SK-N-SH (cell line): ENCODE measurements around the gene GLIS1. TPM values are rescaled to one million over a fixed set of nuclear protein-coding genes. Genes with fewer than 3 reads are reported as not detected.

ENCODE experiments used
- CTCF ChIA-PET: fragments of 300-600, 350-600 bp; formaldehyde crosslinking; extraction: SDS; loops from one replicate; lab custom pipeline; 2021; lab: Yijun Ruan, JAX
- POLR2A ChIA-PET: fragments of 350-600 bp; sonication (Branson Sonifier 250); formaldehyde crosslinking; extraction: SDS; loops from one replicate; lab custom pipeline; 2020; ENCODE audit warnings: antibody characterized with exemption, inconsistent platforms; lab: Yijun Ruan, JAX
- DNase-seq: peaks from one replicate; pipeline ENCODE4 v3.0.0; 2012
- H2AFZ ChIP-seq: fragments of 200-600 bp; sonication (generic); 2 replicates; pipeline ENCODE4 v1.8.1; 2016; ENCODE audit warnings: antibody characterized with exemption, mild to moderate bottlenecking, low read depth
- H3F3A ChIP-seq: fragments of 200-600 bp; sonication (generic); replicated peaks from 2 replicates; pipeline ENCODE3; 2016; ENCODE audit warnings: antibody characterized with exemption, mild to moderate bottlenecking; ENCODE audit not compliant: insufficient read depth
- H3K27ac ChIP-seq, 2 experiments: fragments of 200-500 bp in 1 of 2; fragments of 200-600 bp in 1 of 2; sonication (Bioruptor generic) in 1 of 2; sonication (generic), shearing (Covaris generic) in 1 of 2; 2 replicates each; pipeline versions ENCODE4 v1.5.1 to v1.6.1; 2014 to 2016; ENCODE audit warnings: low read depth in 2 of 2, inconsistent platforms in 1 of 2, low read length in 1 of 2, mild to moderate bottlenecking in 1 of 2, mixed read lengths in 1 of 2
- H3K27me3 ChIP-seq: fragments of 200-600 bp; sonication (generic), shearing (Covaris generic); 2 replicates; pipeline ENCODE4 v1.6.1; 2016; ENCODE audit warnings: mixed run types; ENCODE audit not compliant: insufficient read depth
- H3K36me3 ChIP-seq, 2 experiments: fragments of 200-500 bp in 1 of 2; fragments of 200-600 bp in 1 of 2; sonication (Bioruptor generic) in 1 of 2; sonication (generic) in 1 of 2; replicated peaks in 1 of 2; 2 replicates each; pipeline versions ENCODE3 to v1.5.1; 2014 to 2016; ENCODE audit warnings: low read length in 1 of 2, mild to moderate bottlenecking in 1 of 2; ENCODE audit not compliant: insufficient read depth in 2 of 2, control insufficient read depth in 1 of 2
- H3K4me1 ChIP-seq, 2 experiments: fragments of 200-500 bp in 1 of 2; fragments of 200-600 bp in 1 of 2; sonication (Bioruptor generic) in 1 of 2; sonication (generic), shearing (Covaris generic) in 1 of 2; 2 replicates each; pipeline versions ENCODE4 v1.5.1 to v1.6.1; 2014 to 2016; ENCODE audit warnings: low read depth in 1 of 2, low read length in 1 of 2, mixed run types in 1 of 2; ENCODE audit not compliant: insufficient read depth in 2 of 2, control insufficient read depth in 1 of 2
- H3K4me2 ChIP-seq: fragments of 200-600 bp; sonication (generic), shearing (Covaris generic); 2 replicates; pipeline ENCODE4 v1.6.1; 2017; ENCODE audit warnings: mixed run types
- H3K4me3 ChIP-seq, 2 experiments: fragments of 200-500 bp in 1 of 2; fragments of 200-600 bp in 1 of 2; sonication (Bioruptor generic) in 1 of 2; sonication (generic), shearing (Covaris generic) in 1 of 2; 2 replicates each; pipeline versions ENCODE4 v1.5.1 to v1.8.1; 2014 to 2016; ENCODE audit warnings: low read depth in 2 of 2, inconsistent platforms in 1 of 2, low read length in 1 of 2, mild to moderate bottlenecking in 1 of 2, mixed read lengths in 1 of 2, moderate library complexity in 1 of 2
- H3K79me2 ChIP-seq: fragments of 200-600 bp; sonication (generic); 2 replicates; pipeline ENCODE4 v1.8.1; 2017; ENCODE audit warnings: mild to moderate bottlenecking; ENCODE audit not compliant: insufficient read depth
- H3K9ac ChIP-seq: fragments of 200-600 bp; sonication (generic); 2 replicates; pipeline ENCODE4 v1.6.1; 2017; ENCODE audit warnings: mixed run types
- H3K9me2 ChIP-seq: fragments of 200-600 bp; sonication (generic); 2 replicates; pipeline ENCODE4 v1.6.1; 2017; ENCODE audit warnings: mixed run types
- H3K9me3 ChIP-seq: fragments of 200-600 bp; sonication (generic); 2 replicates; pipeline ENCODE4 v1.6.1; 2017; ENCODE audit warnings: mixed run types, mild to moderate bottlenecking, moderate library complexity
- H4K20me1 ChIP-seq: fragments of 200-600 bp; sonication (generic); 2 replicates; pipeline ENCODE4 v1.6.1; 2017; ENCODE audit warnings: mild to moderate bottlenecking, mixed run types; ENCODE audit not compliant: insufficient read depth
- CHD2 ChIP-seq: fragments of 150-350 bp; IDR thresholded peaks from 2 replicates; pipeline ENCODE4 v1.6.1; 2018; ENCODE audit warnings: low read length; ENCODE audit not compliant: partially characterized antibody
- FOSL2 ChIP-seq: IDR thresholded peaks from 2 replicates; pipeline ENCODE4 v1.4.0; 2012; ENCODE audit warnings: low read depth, mild to moderate bottlenecking, moderate library complexity, borderline replicate concordance
- FOXJ3 ChIP-seq: sonication (generic); formaldehyde crosslinking; IDR thresholded peaks from 2 replicates; pipeline ENCODE4 v1.5.1; 2020; ENCODE audit warnings: mild to moderate bottlenecking, missing genetic modification reagents
- NRF1 ChIP-seq: IDR thresholded peaks from 2 replicates; pipeline ENCODE4 v1.6.1; 2012; ENCODE audit warnings: low read depth, mild to moderate bottlenecking, low read length
- POLR2AphosphoS5 ChIP-seq: IDR thresholded peaks from 2 replicates; pipeline ENCODE4 v1.6.1; 2012; ENCODE audit warnings: low read depth, low read length
- RAD21 ChIP-seq: IDR thresholded peaks from 2 replicates; pipeline ENCODE4 v1.6.1; 2012; ENCODE audit warnings: mild to moderate bottlenecking, low read length
- RCOR1 ChIP-seq: fragments of 150-350 bp; IDR thresholded peaks from 2 replicates; pipeline ENCODE4 v1.6.1; 2017; ENCODE audit warnings: antibody characterized with exemption, low read length
- RXRA ChIP-seq: IDR thresholded peaks from 2 replicates; pipeline ENCODE4 v1.4.0; 2012; ENCODE audit warnings: low read depth, mild to moderate bottlenecking, borderline replicate concordance
- SIN3A ChIP-seq: IDR thresholded peaks from 2 replicates; pipeline ENCODE4 v1.6.1; 2012; ENCODE audit warnings: low read depth, mild to moderate bottlenecking, low read length, moderate library complexity, borderline replicate concordance
- TCF12 ChIP-seq: IDR thresholded peaks from 2 replicates; pipeline ENCODE4 v1.4.0; 2012
- TEAD4 ChIP-seq: IDR thresholded peaks from 2 replicates; pipeline ENCODE4 v1.4.0; 2012; ENCODE audit warnings: mild to moderate bottlenecking, borderline replicate concordance; ENCODE audit not compliant: insufficient read depth
- YY1 ChIP-seq: IDR thresholded peaks from 2 replicates; pipeline ENCODE4 v1.4.0; 2012; ENCODE audit warnings: low read depth, mild to moderate bottlenecking
- WGBS: methylation state at CpG from one replicate; pipeline ENCODE4 v1.1.6; 2017; ENCODE audit warnings: low lambda C conversion rate; 5-methylcytosine and 5-hydroxymethylcytosine counted together
- polyA plus RNA-seq, 3 experiments: library from polyadenylated mRNA; depleted of rRNA; stranded (reverse); fragments of >200 nt; gene quantifications; 2 replicates each; pipeline ENCODE4 v1.2.3, GENCODE V29; 2012
- TF ChIP-seq, protein P1 (sequence below): IDR thresholded peaks from 2 replicates; pipeline ENCODE4; 2012
- TF ChIP-seq, protein P2 (sequence below): IDR thresholded peaks from 2 replicates; pipeline ENCODE4 v1.4.0; 2012; ENCODE audit warnings: low read depth
- TF ChIP-seq, protein P3 (sequence below): fragments of 200-600 bp; sonication (generic); IDR thresholded peaks from 2 replicates; pipeline ENCODE4 v1.6.1; 2017; ENCODE audit warnings: antibody characterized with exemption, mild to moderate bottlenecking, moderate library complexity
- TF ChIP-seq, protein P4 (sequence below): IDR thresholded peaks from 2 replicates; pipeline ENCODE4 v1.6.1; 2012; ENCODE audit warnings: mild to moderate bottlenecking, low read depth, low read length, moderate library complexity
- TF ChIP-seq, protein P5 (sequence below): IDR thresholded peaks from 2 replicates; pipeline ENCODE4 v1.4.0; 2012; ENCODE audit warnings: low read depth, borderline replicate concordance

The GLIS1 gene
- polyA plus RNA-seq, 1 of the 3 experiments (the other 2 are of a cell fraction), result 0.13 TPM

DNA sequence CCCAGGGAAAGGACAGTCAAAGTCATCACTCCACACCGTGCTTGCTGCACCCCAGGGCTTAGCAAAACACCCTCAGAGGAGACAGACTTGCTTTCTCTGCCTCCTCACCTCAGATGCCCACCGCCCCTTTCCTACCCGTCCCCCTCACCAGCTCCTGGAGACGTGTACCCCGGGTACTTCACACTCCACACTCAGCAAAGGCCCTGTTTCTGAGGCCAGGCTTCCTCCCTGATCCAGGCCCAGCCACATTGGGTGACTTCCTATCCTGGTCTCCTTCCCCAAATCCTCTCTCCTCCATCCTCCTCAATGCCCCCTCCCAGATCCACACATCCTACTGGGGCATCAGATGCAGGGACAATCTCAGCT lies 163.0 kb downstream of the GLIS1 start:
- no peaks in the 10 kb centered on the region for H3K27me3 ChIP-seq
- CTCF ChIA-PET, result interaction anchor here (0.8 to 1.3 kb wide), 3 partner anchors 90 to 172 kb away, joined by 3 to 5 read pairs (median 3); no protein-coding TSS in a partner anchor
- H2AFZ ChIP-seq, result no peak overlapping the region
- no peaks in the 10 kb centered on the region for H3K79me2 ChIP-seq
- H3K9ac ChIP-seq, result no peak overlapping the region
- H3K36me3 ChIP-seq, result no peaks in the 10 kb centered on the region
- H4K20me1 ChIP-seq, result no peaks in the 10 kb centered on the region
- H3K27ac ChIP-seq, result peak overlapping the region in 1 of 2 experiments; percentile 12; a peak in 2 of 4 replicates
- no peak for TF ChIP-seq FOSL2
- no peak for TF ChIP-seq TCF12
- TF ChIP-seq, protein P1, sequence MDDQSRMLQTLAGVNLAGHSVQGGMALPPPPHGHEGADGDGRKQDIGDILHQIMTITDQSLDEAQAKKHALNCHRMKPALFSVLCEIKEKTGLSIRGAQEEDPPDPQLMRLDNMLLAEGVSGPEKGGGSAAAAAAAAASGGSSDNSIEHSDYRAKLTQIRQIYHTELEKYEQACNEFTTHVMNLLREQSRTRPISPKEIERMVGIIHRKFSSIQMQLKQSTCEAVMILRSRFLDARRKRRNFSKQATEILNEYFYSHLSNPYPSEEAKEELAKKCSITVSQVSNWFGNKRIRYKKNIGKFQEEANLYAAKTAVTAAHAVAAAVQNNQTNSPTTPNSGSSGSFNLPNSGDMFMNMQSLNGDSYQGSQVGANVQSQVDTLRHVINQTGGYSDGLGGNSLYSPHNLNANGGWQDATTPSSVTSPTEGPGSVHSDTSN, result no peak
- no peak for TF ChIP-seq YY1
- no peak for TF ChIP-seq CHD2
- TF ChIP-seq, protein P2, sequence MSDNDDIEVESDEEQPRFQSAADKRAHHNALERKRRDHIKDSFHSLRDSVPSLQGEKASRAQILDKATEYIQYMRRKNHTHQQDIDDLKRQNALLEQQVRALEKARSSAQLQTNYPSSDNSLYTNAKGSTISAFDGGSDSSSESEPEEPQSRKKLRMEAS, result no peak
- TF ChIP-seq, protein P3, sequence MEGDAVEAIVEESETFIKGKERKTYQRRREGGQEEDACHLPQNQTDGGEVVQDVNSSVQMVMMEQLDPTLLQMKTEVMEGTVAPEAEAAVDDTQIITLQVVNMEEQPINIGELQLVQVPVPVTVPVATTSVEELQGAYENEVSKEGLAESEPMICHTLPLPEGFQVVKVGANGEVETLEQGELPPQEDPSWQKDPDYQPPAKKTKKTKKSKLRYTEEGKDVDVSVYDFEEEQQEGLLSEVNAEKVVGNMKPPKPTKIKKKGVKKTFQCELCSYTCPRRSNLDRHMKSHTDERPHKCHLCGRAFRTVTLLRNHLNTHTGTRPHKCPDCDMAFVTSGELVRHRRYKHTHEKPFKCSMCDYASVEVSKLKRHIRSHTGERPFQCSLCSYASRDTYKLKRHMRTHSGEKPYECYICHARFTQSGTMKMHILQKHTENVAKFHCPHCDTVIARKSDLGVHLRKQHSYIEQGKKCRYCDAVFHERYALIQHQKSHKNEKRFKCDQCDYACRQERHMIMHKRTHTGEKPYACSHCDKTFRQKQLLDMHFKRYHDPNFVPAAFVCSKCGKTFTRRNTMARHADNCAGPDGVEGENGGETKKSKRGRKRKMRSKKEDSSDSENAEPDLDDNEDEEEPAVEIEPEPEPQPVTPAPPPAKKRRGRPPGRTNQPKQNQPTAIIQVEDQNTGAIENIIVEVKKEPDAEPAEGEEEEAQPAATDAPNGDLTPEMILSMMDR, result no peak
- no peak for TF ChIP-seq FOXJ3 (CRISPR knock-in tag)
- TF ChIP-seq, all 33 proteins: peak for 0
- 66% methylated on average over 4 of the region's 5 CpGs for WGBS
- Histone ChIP-seq H3K9me3 (no peaks in the 10 kb centered on the region), H3K4me2 (no peak overlapping the region), H3K4me3 (no peak overlapping the region), H3K4me1 (peaks cover 8 to 79% of the 10 kb centered on the region in 2 experiments; a peak in 2 of 4 replicates), H3K9me2 (no peaks in the 10 kb centered on the region), H3F3A (no peaks in the 10 kb centered on the region)
- POLR2A ChIA-PET, result interaction anchor here (1.7 kb wide), 1 partner anchor 66 kb away, joined by 3 read pairs; no protein-coding TSS in a partner anchor
- DNase-seq, result no peak

DNA sequence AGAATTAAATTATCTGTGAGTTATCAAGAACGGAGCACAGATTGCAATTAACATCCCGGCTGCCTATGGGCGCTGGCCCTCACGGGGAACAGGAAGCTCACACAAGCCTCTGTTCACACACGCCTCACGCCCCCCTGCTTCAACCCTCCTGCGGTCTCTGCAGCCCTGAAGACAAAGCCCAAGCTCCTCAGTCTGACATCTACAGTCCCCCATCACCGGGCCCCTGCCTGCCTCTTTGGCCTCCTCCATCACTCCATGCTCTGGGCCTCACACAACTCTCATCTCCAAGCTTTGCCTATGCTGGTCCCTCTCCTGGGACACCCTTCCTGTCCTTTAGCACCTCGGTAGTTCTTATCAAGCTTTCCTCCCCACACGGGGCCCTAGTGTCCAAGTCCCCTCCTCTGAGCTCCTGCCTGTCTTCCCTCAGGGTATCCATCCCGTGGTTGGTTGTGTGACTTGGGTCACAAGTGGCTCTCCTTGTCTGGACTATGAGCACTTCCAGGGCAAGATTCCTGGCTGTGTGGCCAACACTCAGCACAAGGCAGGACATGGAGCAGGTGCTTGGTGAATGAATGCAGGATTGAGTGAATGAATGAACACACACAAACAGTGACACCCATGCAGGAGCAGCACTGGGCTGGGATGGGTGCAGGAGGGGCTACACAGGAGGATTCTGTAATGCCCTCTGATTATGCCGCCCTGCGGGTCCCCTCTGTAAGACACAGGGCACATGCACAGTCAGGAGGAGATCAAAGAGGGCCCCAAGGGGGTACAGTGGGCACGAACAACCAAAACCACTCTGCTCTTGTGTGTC lies 163.6 kb downstream of the GLIS1 start:
- Histone ChIP-seq H3K79me2 (no peaks in the 10 kb centered on the region), H3K4me2 (no peak overlapping the region), H3K27ac (peak overlapping the region in 1 of 2 experiments; percentile 12; a peak in 1 of 4 replicates), H3K9me3 (no peaks in the 10 kb centered on the region), H3K27me3 (no peaks in the 10 kb centered on the region), H3K9me2 (no peaks in the 10 kb centered on the region), H3K9ac (no peak overlapping the region), H3K4me3 (no peak overlapping the region), H2AFZ (no peak overlapping the region), H3F3A (no peaks in the 10 kb centered on the region), H4K20me1 (no peaks in the 10 kb centered on the region), H3K36me3 (no peaks in the 10 kb centered on the region), H3K4me1 (peaks cover 8 to 73% of the 10 kb centered on the region in 2 experiments; a peak in 2 of 4 replicates)
- 74% methylated on average over 13 of the region's 14 CpGs for WGBS
- no peak for DNase-seq
- ChIA-PET CTCF (interaction anchor here (0.7 to 1.3 kb wide), 4 partner anchors 17 to 92 kb away, joined by 3 to 5 read pairs (median 3); no protein-coding TSS in a partner anchor), POLR2A (no interaction called here)
- no peak for TF ChIP-seq NRF1
- no peak for TF ChIP-seq SIN3A
- TF ChIP-seq RXRA, result no peak
- TF ChIP-seq, protein P4, sequence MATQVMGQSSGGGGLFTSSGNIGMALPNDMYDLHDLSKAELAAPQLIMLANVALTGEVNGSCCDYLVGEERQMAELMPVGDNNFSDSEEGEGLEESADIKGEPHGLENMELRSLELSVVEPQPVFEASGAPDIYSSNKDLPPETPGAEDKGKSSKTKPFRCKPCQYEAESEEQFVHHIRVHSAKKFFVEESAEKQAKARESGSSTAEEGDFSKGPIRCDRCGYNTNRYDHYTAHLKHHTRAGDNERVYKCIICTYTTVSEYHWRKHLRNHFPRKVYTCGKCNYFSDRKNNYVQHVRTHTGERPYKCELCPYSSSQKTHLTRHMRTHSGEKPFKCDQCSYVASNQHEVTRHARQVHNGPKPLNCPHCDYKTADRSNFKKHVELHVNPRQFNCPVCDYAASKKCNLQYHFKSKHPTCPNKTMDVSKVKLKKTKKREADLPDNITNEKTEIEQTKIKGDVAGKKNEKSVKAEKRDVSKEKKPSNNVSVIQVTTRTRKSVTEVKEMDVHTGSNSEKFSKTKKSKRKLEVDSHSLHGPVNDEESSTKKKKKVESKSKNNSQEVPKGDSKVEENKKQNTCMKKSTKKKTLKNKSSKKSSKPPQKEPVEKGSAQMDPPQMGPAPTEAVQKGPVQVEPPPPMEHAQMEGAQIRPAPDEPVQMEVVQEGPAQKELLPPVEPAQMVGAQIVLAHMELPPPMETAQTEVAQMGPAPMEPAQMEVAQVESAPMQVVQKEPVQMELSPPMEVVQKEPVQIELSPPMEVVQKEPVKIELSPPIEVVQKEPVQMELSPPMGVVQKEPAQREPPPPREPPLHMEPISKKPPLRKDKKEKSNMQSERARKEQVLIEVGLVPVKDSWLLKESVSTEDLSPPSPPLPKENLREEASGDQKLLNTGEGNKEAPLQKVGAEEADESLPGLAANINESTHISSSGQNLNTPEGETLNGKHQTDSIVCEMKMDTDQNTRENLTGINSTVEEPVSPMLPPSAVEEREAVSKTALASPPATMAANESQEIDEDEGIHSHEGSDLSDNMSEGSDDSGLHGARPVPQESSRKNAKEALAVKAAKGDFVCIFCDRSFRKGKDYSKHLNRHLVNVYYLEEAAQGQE, result no peak
- no peak for TF ChIP-seq TEAD4
- no peak for TF ChIP-seq POLR2AphosphoS5
- TF ChIP-seq, protein P5, sequence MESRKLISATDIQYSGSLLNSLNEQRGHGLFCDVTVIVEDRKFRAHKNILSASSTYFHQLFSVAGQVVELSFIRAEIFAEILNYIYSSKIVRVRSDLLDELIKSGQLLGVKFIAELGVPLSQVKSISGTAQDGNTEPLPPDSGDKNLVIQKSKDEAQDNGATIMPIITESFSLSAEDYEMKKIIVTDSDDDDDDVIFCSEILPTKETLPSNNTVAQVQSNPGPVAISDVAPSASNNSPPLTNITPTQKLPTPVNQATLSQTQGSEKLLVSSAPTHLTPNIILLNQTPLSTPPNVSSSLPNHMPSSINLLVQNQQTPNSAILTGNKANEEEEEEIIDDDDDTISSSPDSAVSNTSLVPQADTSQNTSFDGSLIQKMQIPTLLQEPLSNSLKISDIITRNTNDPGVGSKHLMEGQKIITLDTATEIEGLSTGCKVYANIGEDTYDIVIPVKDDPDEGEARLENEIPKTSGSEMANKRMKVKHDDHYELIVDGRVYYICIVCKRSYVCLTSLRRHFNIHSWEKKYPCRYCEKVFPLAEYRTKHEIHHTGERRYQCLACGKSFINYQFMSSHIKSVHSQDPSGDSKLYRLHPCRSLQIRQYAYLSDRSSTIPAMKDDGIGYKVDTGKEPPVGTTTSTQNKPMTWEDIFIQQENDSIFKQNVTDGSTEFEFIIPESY, result no peak
- TF ChIP-seq RCOR1, result no peak
- no peak for TF ChIP-seq TCF12
- no peak for TF ChIP-seq RAD21
